HepG2 (cell line): ENCODE measurements around the gene ARMC8. TPM values are rescaled to one million over a fixed set of nuclear protein-coding genes. Genes with fewer than 3 reads are reported as not detected.

Experiments
- CSRNP2 ChIP-seq: sonication (generic); formaldehyde crosslinking; conservative IDR thresholded peaks from 2 replicates; pipeline ENCODE4 v1.8.0; 2022; ENCODE audit warnings: low read depth, missing genetic modification reagents
- HDAC6 ChIP-seq: fragments of 200-600 bp; sonication (generic); IDR thresholded peaks from 2 replicates; pipeline ENCODE4 v1.7.0; 2017; ENCODE audit warnings: mild to moderate bottlenecking, antibody characterized with exemption, low read length, low read depth
- HMG20B ChIP-seq: conservative IDR thresholded peaks from 2 replicates; pipeline ENCODE4 v1.6.1; 2016; ENCODE audit warnings: missing genetic modification reagents, missing compliant biosample characterization
- HNRNPL ChIP-seq: fragments of 200-400 bp; formaldehyde crosslinking; IDR thresholded peaks from 2 replicates; pipeline ENCODE4 v1.6.1; 2017; ENCODE audit warnings: mild to moderate bottlenecking, low read depth, low read length
- HOXA7 ChIP-seq: sonication (generic); formaldehyde crosslinking; IDR thresholded peaks from 2 replicates; pipeline ENCODE4 v1.8.1; 2022; ENCODE audit warnings: mild to moderate bottlenecking, missing genetic modification reagents, moderate library complexity
- KDM4B ChIP-seq: sonication (generic); formaldehyde crosslinking; IDR thresholded peaks from 2 replicates; pipeline ENCODE4 v1.4.0; 2020; ENCODE audit warnings: missing genetic modification reagents
- NFE2 ChIP-seq: sonication (generic); formaldehyde crosslinking; IDR thresholded peaks from 2 replicates; pipeline ENCODE4 v1.4.0; 2020; ENCODE audit warnings: missing genetic modification reagents
- RBM22 ChIP-seq: fragments of 200-400 bp; formaldehyde crosslinking; optimal IDR thresholded peaks from 2 replicates; pipeline ENCODE3; 2017; ENCODE audit warnings: mild to moderate bottlenecking, low read length, moderate library complexity
- TFDP1 ChIP-seq: IDR thresholded peaks from 2 replicates; pipeline ENCODE4 v1.6.1; 2016; ENCODE audit warnings: missing compliant biosample characterization, missing genetic modification reagents, borderline replicate concordance
- ZNF337 ChIP-seq: sonication (generic); formaldehyde crosslinking; IDR thresholded peaks from 2 replicates; pipeline ENCODE4 v1.5.1; 2020; ENCODE audit warnings: missing genetic modification reagents, low read depth, mild to moderate bottlenecking, borderline replicate concordance
- ZNF512B ChIP-seq: sonication (generic); formaldehyde crosslinking; IDR thresholded peaks from 2 replicates; pipeline ENCODE4 v1.5.1; 2020; ENCODE audit warnings: missing genetic modification reagents, mild to moderate bottlenecking, borderline replicate concordance
- ZNF543 ChIP-seq: sonication (generic); formaldehyde crosslinking; IDR thresholded peaks from 2 replicates; pipeline ENCODE4 v1.4.0; 2020; ENCODE audit warnings: mild to moderate bottlenecking, missing genetic modification reagents
- ZNF567 ChIP-seq: sonication (generic); formaldehyde crosslinking; IDR thresholded peaks from 2 replicates; pipeline ENCODE4 v1.8.1; 2023; ENCODE audit warnings: mild to moderate bottlenecking, missing genetic modification reagents, borderline replicate concordance
- ZNF674 ChIP-seq: sonication (generic); formaldehyde crosslinking; IDR thresholded peaks from 2 replicates; pipeline ENCODE4 v1.5.0; 2020; ENCODE audit warnings: low read depth, mild to moderate bottlenecking, missing genetic modification reagents
- ZNF776 ChIP-seq: sonication (generic); formaldehyde crosslinking; IDR thresholded peaks from 2 replicates; pipeline ENCODE4 v1.4.0; 2020; ENCODE audit warnings: mild to moderate bottlenecking, missing genetic modification reagents
- ZNF850 ChIP-seq: sonication (generic); formaldehyde crosslinking; conservative IDR thresholded peaks from 2 replicates; pipeline ENCODE4 v1.9.0; 2021; ENCODE audit warnings: mild to moderate bottlenecking, missing genetic modification reagents
- polyA plus RNA-seq, 8 experiments: library from polyadenylated mRNA; depleted of rRNA in 3 of 8; stranded (reverse) in 7 of 8; unstranded in 1 of 8; fragments of >200 nt; fragmentation: Illumina TruSeq in 4 of 8; extraction: Trizol in 4 of 8; gene quantifications; 2 replicates each; pipeline versions ENCODE4 v1.2.1 to v1.2.3, GENCODE V29; 2011 to 2016; ENCODE audit warnings: low read depth in 4 of 8, missing spikeins in 1 of 8, mixed read lengths in 1 of 8; ENCODE audit not compliant: insufficient read depth in 1 of 8
- total RNA-seq, 5 experiments: library from RNA; depleted of rRNA; stranded (reverse); fragments of >200 nt; fragmentation: Illumina TruSeq; extraction: Trizol; gene quantifications; 2 replicates each; pipeline ENCODE4 v1.2.3, GENCODE V29; 2016; ENCODE audit warnings: low read depth in 1 of 5
- TF ChIP-seq, protein P1 (sequence below), 2 experiments: sonication (generic) in 1 of 2; formaldehyde crosslinking in 1 of 2; IDR thresholded peaks; 2 replicates each; pipeline versions ENCODE4 v1.6.1 to v1.9.0; 2014 to 2022; ENCODE audit warnings: antibody characterized with exemption in 1 of 2, borderline replicate concordance in 1 of 2, inconsistent platforms in 1 of 2, low read depth in 1 of 2, missing genetic modification reagents in 1 of 2

ARMC8 gene
- total and polyA plus RNA-seq, 2 of the 13 experiments (the other 11 are each of a cell fraction or from before 2014, with no cell fraction given), result 38.9 to 55.3 TPM

GRCh38 chr3:138187296-138188012, at the start of gene ARMC8 (continued):
- TF ChIP-seq, protein P1, sequence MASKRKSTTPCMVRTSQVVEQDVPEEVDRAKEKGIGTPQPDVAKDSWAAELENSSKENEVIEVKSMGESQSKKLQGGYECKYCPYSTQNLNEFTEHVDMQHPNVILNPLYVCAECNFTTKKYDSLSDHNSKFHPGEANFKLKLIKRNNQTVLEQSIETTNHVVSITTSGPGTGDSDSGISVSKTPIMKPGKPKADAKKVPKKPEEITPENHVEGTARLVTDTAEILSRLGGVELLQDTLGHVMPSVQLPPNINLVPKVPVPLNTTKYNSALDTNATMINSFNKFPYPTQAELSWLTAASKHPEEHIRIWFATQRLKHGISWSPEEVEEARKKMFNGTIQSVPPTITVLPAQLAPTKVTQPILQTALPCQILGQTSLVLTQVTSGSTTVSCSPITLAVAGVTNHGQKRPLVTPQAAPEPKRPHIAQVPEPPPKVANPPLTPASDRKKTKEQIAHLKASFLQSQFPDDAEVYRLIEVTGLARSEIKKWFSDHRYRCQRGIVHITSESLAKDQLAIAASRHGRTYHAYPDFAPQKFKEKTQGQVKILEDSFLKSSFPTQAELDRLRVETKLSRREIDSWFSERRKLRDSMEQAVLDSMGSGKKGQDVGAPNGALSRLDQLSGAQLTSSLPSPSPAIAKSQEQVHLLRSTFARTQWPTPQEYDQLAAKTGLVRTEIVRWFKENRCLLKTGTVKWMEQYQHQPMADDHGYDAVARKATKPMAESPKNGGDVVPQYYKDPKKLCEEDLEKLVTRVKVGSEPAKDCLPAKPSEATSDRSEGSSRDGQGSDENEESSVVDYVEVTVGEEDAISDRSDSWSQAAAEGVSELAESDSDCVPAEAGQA (IDR thresholded peaks at IDR 0.05; ENCODE audit: low read depth), result peak; percentile 69; the same call in 1 of the 2 replicates
- TF ChIP-seq, protein P1 (CRISPR knock-in tag; IDR thresholded peaks at IDR 0.05; ENCODE audit: borderline replicate concordance), result no peak
- TF ChIP-seq ZNF337 (peak; percentile 49; the same call in 1 of the 2 replicates), TFDP1 (CRISPR knock-in tag) (peak; percentile 16; the same call in 1 of the 2 replicates), NFE2 (CRISPR knock-in tag) (no peak), ZNF567 (peak; percentile 38; the same call in 1 of the 2 replicates), HNRNPL (no peak), CSRNP2 (CRISPR knock-in tag) (no peak), RBM22 (no peak), HDAC6 (no peak), ZNF543 (CRISPR knock-in tag) (peak; percentile 84), HOXA7 (CRISPR knock-in tag) (no peak), KDM4B (CRISPR knock-in tag) (no peak), ZNF512B (CRISPR knock-in tag) (no peak), ZNF674 (CRISPR knock-in tag) (no peak), ZNF850 (no peak), HMG20B (no peak), ZNF776 (CRISPR knock-in tag) (peak; percentile 58; the same call in 1 of the 2 replicates)
